ENCODE measurements around the gene ETNK2.

- TF ChIP-seq CTCF (IDR thresholded peaks at IDR 0.05) (no peak), POLR2A (IDR thresholded peaks at IDR 0.05) (no peak), POLR2AphosphoS5 (IDR thresholded peaks at IDR 0.05) (no peak)
Measured at GRCh38 chr1:204096931-204097330, 54.9 kb downstream of the ETNK2 start.
